GM23248 (cell line): ENCODE measurements around the gene PPL. TPM values are rescaled to one million over a fixed set of nuclear protein-coding genes. Genes with fewer than 3 reads are reported as not detected.

ENCODE experiments used
- DNase-seq: peaks from one replicate; pipeline ENCODE4 v3.0.0-alpha.2; 2015
- H2AFZ ChIP-seq: fragments of 200-600 bp; sonication (generic); 2 replicates; pipeline ENCODE4 v1.6.1; 2016; ENCODE audit warnings: antibody characterized with exemption
- H3F3A ChIP-seq: fragments of 200-600 bp; sonication (generic); 2 replicates; pipeline ENCODE4 v1.6.1; 2016; ENCODE audit warnings: mild to moderate bottlenecking, antibody characterized with exemption, mixed run types; ENCODE audit not compliant: insufficient read depth
- H3K27ac ChIP-seq: fragments of 200-600 bp; sonication (generic); 2 replicates; pipeline ENCODE4 v1.5.1; 2016; ENCODE audit warnings: mild to moderate bottlenecking
- H3K27me3 ChIP-seq: fragments of 200-600 bp; sonication (generic); replicated peaks from 2 replicates; pipeline ENCODE4 v1.6.1; 2016; ENCODE audit warnings: mild to moderate bottlenecking; ENCODE audit not compliant: insufficient read depth
- H3K36me3 ChIP-seq: fragments of 200-600 bp; sonication (generic); 2 replicates; pipeline ENCODE4 v1.6.1; 2016; ENCODE audit warnings: low read depth, mild to moderate bottlenecking
- H3K4me1 ChIP-seq: fragments of 200-600 bp; sonication (generic); 2 replicates; pipeline ENCODE4 v1.6.1; 2016; ENCODE audit warnings: mild to moderate bottlenecking; ENCODE audit not compliant: insufficient read depth
- H3K4me2 ChIP-seq: fragments of 200-600 bp; sonication (generic); one replicate; pipeline ENCODE4 v1.6.1; 2016; ENCODE audit warnings: mild to moderate bottlenecking; ENCODE audit not compliant: unreplicated experiment
- H3K4me3 ChIP-seq: fragments of 200-600 bp; sonication (generic); 2 replicates; pipeline ENCODE4 v1.5.1; 2016; ENCODE audit warnings: mild to moderate bottlenecking
- H3K79me2 ChIP-seq: fragments of 200-600 bp; sonication (generic); 2 replicates; pipeline ENCODE4 v1.6.1; 2016; ENCODE audit warnings: mild to moderate bottlenecking; ENCODE audit not compliant: insufficient read depth
- H3K9ac ChIP-seq: fragments of 200-600 bp; sonication (generic); 2 replicates; pipeline ENCODE4 v1.6.1; 2016; ENCODE audit warnings: mild to moderate bottlenecking
- H3K9me2 ChIP-seq: fragments of 200-600 bp; sonication (generic); 2 replicates; pipeline ENCODE4 v1.6.1; 2016; ENCODE audit warnings: mixed run types, mild to moderate bottlenecking, moderate library complexity; ENCODE audit not compliant: insufficient read depth
- H3K9me3 ChIP-seq: fragments of 200-600 bp; sonication (generic); one replicate; pipeline ENCODE4 v1.6.1; 2017; ENCODE audit warnings: low read depth
- H4K20me1 ChIP-seq: fragments of 200-600 bp; sonication (generic); 2 replicates; pipeline ENCODE4 v1.6.0; 2016; ENCODE audit not compliant: insufficient read depth
- EZH2 ChIP-seq: fragments of 200-600 bp; sonication (generic); IDR thresholded peaks from 2 replicates; pipeline ENCODE4 v1.6.1; 2018; ENCODE audit warnings: antibody characterized with exemption, mild to moderate bottlenecking; ENCODE audit not compliant: insufficient read depth, poor library complexity, severe bottlenecking
- EZH2phosphoT487 ChIP-seq: fragments of 200-600 bp; sonication (generic); IDR thresholded peaks from 2 replicates; pipeline ENCODE4 v1.6.1; 2018; ENCODE audit warnings: antibody characterized with exemption, moderate library complexity, mild to moderate bottlenecking, low read depth; ENCODE audit not compliant: insufficient read depth
- WGBS, 2 experiments: methylation state at CpG; one replicate each; pipeline ENCODE4 v1.1.6; 2015 to 2017; ENCODE audit warnings: low lambda C conversion rate in 2 of 2, low coverage in 1 of 2; ENCODE audit errors: missing lambda C conversion rate in 2 of 2; 5-methylcytosine and 5-hydroxymethylcytosine counted together
- in situ Hi-C: fragments of 300-500 bp; cut with MboI; formaldehyde crosslinking; loops from 2 replicates; pipeline ENCODE4 v1.15.0; 2020
- polyA plus RNA-seq: library from polyadenylated mRNA; unstranded; fragments of >200 nt; fragmentation: Nextera tagmentation; extraction: Ambion mirVana; gene quantifications from 2 replicates; pipeline ENCODE4 v1.2.1, GENCODE V29; 2016
- total RNA-seq: library from RNA; depleted of rRNA; stranded (reverse); fragments of >200 nt; shearing (Covaris generic); gene quantifications from 2 replicates; pipeline ENCODE4 v1.2.3, GENCODE V29; 2014

The PPL gene
- total and polyA plus RNA-seq, 2 experiments from 2014 or later = 1.2 to 1.7 TPM

DNA sequence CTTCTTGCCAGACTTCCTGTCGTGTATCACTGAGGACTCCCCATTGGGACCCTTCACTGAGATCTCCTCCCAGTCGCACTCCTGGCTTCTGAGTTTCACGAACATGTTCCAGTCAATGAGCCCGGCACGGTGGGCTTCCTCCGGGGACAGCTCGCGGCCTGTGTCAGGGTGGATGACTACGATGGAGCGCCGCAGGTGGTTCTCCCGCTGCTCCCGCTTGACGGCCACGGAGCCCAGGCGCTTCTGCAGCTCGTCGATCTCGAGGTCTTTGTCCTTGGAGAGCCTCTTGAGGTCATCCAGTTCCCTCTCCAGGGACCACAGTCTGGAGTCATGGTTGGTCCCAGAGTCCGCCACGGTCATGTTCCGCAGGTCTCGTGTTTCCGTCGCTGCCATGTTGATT lies 53.4 kb downstream of the PPL start:
- Histone ChIP-seq H3K79me2 (no peaks in the 10 kb centered on the region), H3K9me2 (no peaks in the 10 kb centered on the region), H3K9ac (no peak overlapping the region), H3K4me2 (no peak overlapping the region), H3K36me3 (peaks cover 37% of the 10 kb centered on the region), H3K4me3 (no peak overlapping the region), H4K20me1 (no peaks in the 10 kb centered on the region), H3F3A (peaks cover 14% of the 10 kb centered on the region), H2AFZ (no peak overlapping the region), H3K4me1 (peaks cover 8% of the 10 kb centered on the region; the same call in 1 of the 2 replicates), H3K27ac (no peak overlapping the region), H3K27me3 (no peaks in the 10 kb centered on the region), H3K9me3 (no peaks in the 10 kb centered on the region)
- no peak for DNase-seq
- WGBS, 2 experiments = 96 to 97% methylated on average over 25 of the region's 25 CpGs
- no peak for TF ChIP-seq EZH2
- TF ChIP-seq EZH2phosphoT487 = no peak
- in situ Hi-C loops = no loop called here

DNA sequence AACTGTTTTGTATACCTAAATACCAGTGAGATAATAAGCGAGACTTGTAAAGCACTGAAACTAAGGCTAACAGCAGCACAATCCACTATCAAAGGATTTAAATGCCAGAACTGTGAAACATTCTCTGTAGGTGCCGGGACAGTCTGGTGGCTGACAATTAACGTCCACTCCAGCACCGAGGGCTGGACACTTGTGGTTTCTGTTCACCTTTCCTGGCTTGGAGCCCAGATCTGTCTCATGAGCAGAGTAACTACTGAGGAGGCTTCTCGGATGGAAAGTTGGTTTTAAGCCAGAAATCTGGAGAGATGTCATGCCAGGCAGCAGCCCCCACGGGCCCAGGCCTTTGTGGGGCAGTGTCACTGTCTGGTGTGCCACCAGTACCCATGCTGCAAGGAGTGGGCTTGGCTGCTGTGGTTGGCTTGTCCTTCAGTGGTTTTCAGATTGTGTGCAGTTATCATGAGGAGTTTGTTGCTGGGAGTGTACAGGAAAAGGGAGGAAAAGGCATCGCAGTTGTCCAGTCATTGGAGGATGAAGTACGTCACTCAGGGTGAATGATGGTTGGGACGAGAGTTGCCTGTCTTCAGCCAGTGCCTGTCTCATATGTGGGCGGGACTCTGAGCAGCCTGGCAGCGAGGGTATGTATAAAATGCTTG lies 54.2 kb downstream of the PPL start:
- peak; percentile 58 for DNase-seq
- H3K4me3 ChIP-seq = no peak overlapping the region
- H2AFZ ChIP-seq = no peak overlapping the region
- no peaks in the 10 kb centered on the region for H3K9me2 ChIP-seq
- H4K20me1 ChIP-seq = no peaks in the 10 kb centered on the region
- H3K9ac ChIP-seq = no peak overlapping the region
- H3K79me2 ChIP-seq = no peaks in the 10 kb centered on the region
- H3K27ac ChIP-seq = no peak overlapping the region
- H3F3A ChIP-seq = peaks cover 14% of the 10 kb centered on the region
- peaks cover 8% of the 10 kb centered on the region; the same call in 1 of the 2 replicates for H3K4me1 ChIP-seq
- H3K9me3 ChIP-seq = no peaks in the 10 kb centered on the region
- H3K27me3 ChIP-seq = no peaks in the 10 kb centered on the region
- peaks cover 43% of the 10 kb centered on the region for H3K36me3 ChIP-seq
- in situ Hi-C loops = no loop called here
- no peak overlapping the region for H3K4me2 ChIP-seq
- 55 to 60% methylated on average over 11 of the region's 11 CpGs for WGBS, 2 experiments
- no peak for TF ChIP-seq EZH2phosphoT487
- TF ChIP-seq EZH2 = no peak

DNA sequence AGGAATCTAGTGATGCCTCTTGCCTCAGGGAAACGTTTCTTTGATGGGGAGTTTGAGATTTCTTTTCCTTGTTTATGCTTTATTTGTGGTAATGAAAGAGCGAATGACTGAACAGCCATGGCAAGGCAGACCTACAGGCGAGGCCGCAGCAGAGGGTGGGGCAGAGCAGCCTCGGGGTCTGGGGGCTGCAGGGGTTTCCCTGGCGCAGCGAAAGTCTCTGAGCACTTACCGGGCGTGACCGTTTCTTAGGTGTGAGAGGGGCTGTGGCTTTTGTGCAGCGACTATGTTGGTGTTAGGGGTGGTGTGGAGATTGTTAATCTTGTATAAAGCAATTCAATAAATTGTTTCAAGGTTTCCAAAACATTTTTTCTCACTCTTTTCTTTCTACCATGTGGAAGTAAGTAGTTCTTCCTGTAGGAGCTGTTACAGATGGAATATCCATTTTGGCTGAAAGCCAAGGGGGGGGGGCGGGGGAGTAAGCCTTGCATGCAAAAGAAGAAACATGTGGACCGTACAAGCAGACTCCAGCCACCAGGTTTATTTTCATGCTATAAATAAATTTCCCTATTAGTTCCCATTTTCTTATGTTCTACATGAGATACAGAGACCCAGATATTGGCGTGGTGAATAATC lies 54.8 kb downstream of the PPL start:
- no peak overlapping the region for H2AFZ ChIP-seq
- WGBS, 2 experiments = 61 to 63% methylated on average over 14 of the region's 14 CpGs
- no peak overlapping the region for H3K4me3 ChIP-seq
- no peaks in the 10 kb centered on the region for H3K79me2 ChIP-seq
- no peak overlapping the region for H3K9ac ChIP-seq
- no peaks in the 10 kb centered on the region for H3K9me3 ChIP-seq
- H3F3A ChIP-seq = peaks cover 14% of the 10 kb centered on the region
- no peak overlapping the region for H3K27ac ChIP-seq
- no peak overlapping the region for H3K4me2 ChIP-seq
- in situ Hi-C loops = no loop called here
- peak; percentile 38 for DNase-seq
- no peaks in the 10 kb centered on the region for H3K9me2 ChIP-seq
- H4K20me1 ChIP-seq = no peaks in the 10 kb centered on the region
- H3K4me1 ChIP-seq = peaks cover 8% of the 10 kb centered on the region; the same call in 1 of the 2 replicates
- H3K27me3 ChIP-seq = no peaks in the 10 kb centered on the region
- TF ChIP-seq EZH2 (no peak), EZH2phosphoT487 (no peak)
- peaks cover 44% of the 10 kb centered on the region for H3K36me3 ChIP-seq

DNA sequence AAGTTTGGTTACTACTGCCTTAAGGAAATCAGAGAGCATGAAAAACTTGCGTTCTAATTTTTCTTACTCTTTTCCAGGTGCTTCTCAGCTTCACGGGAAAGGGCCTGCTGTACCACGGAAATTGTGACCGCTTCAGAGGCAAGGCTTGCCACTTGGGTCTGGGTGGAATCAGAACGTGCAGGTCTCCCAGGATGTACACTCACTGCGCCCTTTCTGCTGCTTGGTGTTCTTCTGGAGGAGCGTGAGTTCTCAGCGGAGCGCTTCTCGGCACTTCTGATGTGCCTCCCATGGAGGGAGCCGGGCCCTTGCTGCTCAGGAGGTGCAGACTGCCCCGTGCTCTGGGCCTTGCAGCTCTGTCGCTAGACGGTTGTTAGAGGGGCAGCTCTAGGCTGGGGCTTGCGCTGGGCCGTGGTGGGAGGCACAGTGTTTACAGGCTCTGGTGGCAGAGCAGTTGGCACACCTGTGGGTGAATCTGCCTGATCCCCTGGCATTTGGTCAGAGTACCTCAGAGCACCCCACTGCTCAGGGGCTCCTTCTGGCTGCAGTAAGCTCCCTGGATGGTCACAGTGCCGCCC lies 56.9 kb downstream of the PPL start:
- no peaks in the 10 kb centered on the region for H3K27me3 ChIP-seq
- in situ Hi-C loops = no loop called here
- WGBS, 2 experiments = 93 to 95% methylated on average over 17 of the region's 17 CpGs

More for the DNA sequence above, 56.9 kb downstream of the PPL start:
- Histone ChIP-seq H3K27ac (no peak overlapping the region), H2AFZ (no peak overlapping the region), H3K4me1 (peaks cover 8% of the 10 kb centered on the region; the same call in 1 of the 2 replicates), H3K4me3 (no peak overlapping the region), H3K36me3 (peaks cover 31% of the 10 kb centered on the region), H3K4me2 (no peak overlapping the region), H3K9ac (no peak overlapping the region), H3K9me2 (no peaks in the 10 kb centered on the region), H4K20me1 (no peaks in the 10 kb centered on the region), H3K9me3 (no peaks in the 10 kb centered on the region), H3K79me2 (no peaks in the 10 kb centered on the region), H3F3A (peaks cover 14% of the 10 kb centered on the region)
- DNase-seq = no peak
- TF ChIP-seq EZH2 = no peak
- TF ChIP-seq EZH2phosphoT487 = no peak
